ENCODE results near the gene XPC. TPM values are rescaled to one million over a fixed set of nuclear protein-coding genes. Genes with fewer than 3 reads are reported as not detected.

XPC gene
- total RNA-seq, 1 experiment from 2014 or later = 30.3 TPM

DNA sequence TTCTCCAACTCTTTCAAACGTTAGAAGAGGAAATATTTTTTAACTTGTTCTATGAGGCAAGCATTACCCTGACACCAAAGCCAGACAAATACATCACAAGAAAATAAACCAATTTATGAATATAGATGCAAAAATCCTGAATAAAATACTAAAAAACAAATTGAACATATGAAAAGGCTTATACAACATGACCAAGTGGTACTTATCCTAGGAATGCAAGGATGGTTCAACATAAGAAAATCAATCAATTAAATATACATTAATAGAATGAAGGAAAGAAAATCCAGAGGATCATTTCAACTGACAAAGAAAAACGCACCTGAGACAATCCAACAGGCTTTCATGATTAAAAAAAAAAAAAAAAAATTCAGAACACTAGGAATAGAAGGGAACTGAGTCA lies 17.1 kb downstream of the XPC start:
- no peaks in the 10 kb centered on the region for H3K27me3 ChIP-seq (ENCODE audit: low read length)
- no peaks in the 10 kb centered on the region for H3K4me1 ChIP-seq (ENCODE audit: low read length)
- H4K20me1 ChIP-seq (ENCODE audit: insufficient read depth, low read depth, low read length) = no peaks in the 10 kb centered on the region
- H3K79me2 ChIP-seq (ENCODE audit: low read length) = peaks cover 38% of the 10 kb centered on the region
- no peak overlapping the region for H2AFZ ChIP-seq (ENCODE audit: low read length)
- H3K4me3 ChIP-seq (ENCODE audit: low read length) = no peak overlapping the region
- no peak overlapping the region for H3K9ac ChIP-seq (ENCODE audit: low read length)
- no peak for DNase-seq
- H3K27ac ChIP-seq (ENCODE audit: low read length) = no peak overlapping the region
- peaks cover 26% of the 10 kb centered on the region for H3K9me3 ChIP-seq (ENCODE audit: low read length)
- H3K4me2 ChIP-seq (ENCODE audit: low read depth, low read length, poor library complexity, severe bottlenecking) = no peak overlapping the region
- H3K9me2 ChIP-seq (replicated peaks; ENCODE audit: insufficient read depth, low read length) = no peaks in the 10 kb centered on the region
- peaks cover 77% of the 10 kb centered on the region for H3K36me3 ChIP-seq (ENCODE audit: insufficient read depth, low read length)

DNA sequence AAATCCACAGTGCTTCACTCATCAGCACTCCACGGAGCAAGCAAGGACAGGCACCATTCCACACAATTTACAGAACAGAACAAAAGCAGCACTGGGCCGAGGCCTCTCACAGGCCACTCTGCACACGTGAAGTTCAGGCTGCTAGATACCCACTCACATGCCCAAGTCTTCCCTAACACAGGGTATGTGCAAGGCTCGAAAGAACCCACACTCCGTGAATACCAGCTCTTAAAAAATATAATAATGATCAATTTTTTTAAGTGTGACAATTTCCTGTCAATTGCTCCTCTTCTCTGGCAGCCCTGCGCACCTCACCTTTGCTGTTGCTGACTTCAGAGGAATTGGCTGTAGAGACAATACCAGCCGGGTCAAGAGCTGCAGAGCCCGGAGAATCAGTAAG lies 19.0 kb downstream of the XPC start:
- H3K4me1 ChIP-seq (ENCODE audit: low read length) = no peaks in the 10 kb centered on the region
- H3K9ac ChIP-seq (ENCODE audit: low read length) = no peak overlapping the region
- peaks cover 26% of the 10 kb centered on the region for H3K9me3 ChIP-seq (ENCODE audit: low read length)
- H2AFZ ChIP-seq (ENCODE audit: low read length) = no peak overlapping the region
- no peak for DNase-seq
- no peak overlapping the region for H3K27ac ChIP-seq (ENCODE audit: low read length)
- H3K4me3 ChIP-seq (ENCODE audit: low read length) = no peak overlapping the region
- H3K4me2 ChIP-seq (ENCODE audit: low read depth, low read length, poor library complexity, severe bottlenecking) = no peak overlapping the region
- peaks cover 39% of the 10 kb centered on the region for H3K79me2 ChIP-seq (ENCODE audit: low read length)
- no peaks in the 10 kb centered on the region for H3K9me2 ChIP-seq (replicated peaks; ENCODE audit: insufficient read depth, low read length)
- H3K36me3 ChIP-seq (ENCODE audit: insufficient read depth, low read length) = peaks cover 71% of the 10 kb centered on the region
- no peaks in the 10 kb centered on the region for H3K27me3 ChIP-seq (ENCODE audit: low read length)
- H4K20me1 ChIP-seq (ENCODE audit: insufficient read depth, low read depth, low read length) = no peaks in the 10 kb centered on the region

DNA sequence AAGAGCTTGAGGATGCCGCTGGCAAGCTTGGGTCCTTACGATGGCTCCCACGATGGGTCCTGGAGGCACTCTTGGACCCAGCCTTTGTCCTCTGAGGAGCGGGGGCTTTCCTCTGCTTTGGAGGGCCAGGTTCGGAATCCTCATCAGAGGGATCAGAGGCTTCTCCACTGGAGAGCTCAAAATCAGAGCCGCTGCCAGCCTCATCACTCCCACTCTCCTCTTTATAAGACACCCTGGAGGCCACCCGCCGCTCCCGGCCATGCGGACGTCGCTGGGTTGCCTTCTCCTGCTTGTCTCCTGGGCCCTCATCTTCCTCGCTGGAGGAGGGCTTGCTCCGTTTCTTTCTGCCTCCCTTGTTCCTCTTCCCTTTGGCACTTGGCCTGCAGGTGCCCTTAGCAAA lies 20.0 kb downstream of the XPC start:
- H3K4me1 ChIP-seq (ENCODE audit: low read length) = no peaks in the 10 kb centered on the region
- no peak overlapping the region for H3K4me2 ChIP-seq (ENCODE audit: low read depth, low read length, poor library complexity, severe bottlenecking)

DNA sequence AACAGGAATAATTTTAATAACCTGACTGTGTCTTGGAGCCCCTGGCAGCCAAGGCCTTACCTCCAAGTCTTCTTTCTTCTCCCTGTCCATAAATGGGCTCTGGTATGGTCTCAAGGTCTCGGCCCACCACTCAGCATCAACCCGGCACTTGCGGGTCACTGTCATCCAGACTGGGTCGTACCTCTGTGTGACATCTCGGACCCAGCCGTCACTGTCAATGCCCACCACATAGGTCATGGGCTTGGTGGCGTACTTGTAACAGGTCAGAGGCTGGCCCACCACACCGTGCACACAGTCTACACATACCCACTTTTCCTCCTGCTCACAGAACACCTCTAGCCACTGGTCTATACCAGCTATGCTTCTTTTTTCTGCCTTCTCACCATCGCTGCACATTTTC lies 20.4 kb downstream of the XPC start:
- DNase-seq = no peak
- H3K27me3 ChIP-seq (ENCODE audit: low read length) = no peaks in the 10 kb centered on the region
- H3K36me3 ChIP-seq (ENCODE audit: insufficient read depth, low read length) = peaks cover 58% of the 10 kb centered on the region

More for the DNA sequence above, 20.0 kb downstream of the XPC start:
- DNase-seq = no peak
- no peaks in the 10 kb centered on the region for H3K9me2 ChIP-seq (replicated peaks; ENCODE audit: insufficient read depth, low read length)
- H3K4me3 ChIP-seq (ENCODE audit: low read length) = no peak overlapping the region
- H4K20me1 ChIP-seq (ENCODE audit: insufficient read depth, low read depth, low read length) = no peaks in the 10 kb centered on the region
- no peak overlapping the region for H2AFZ ChIP-seq (ENCODE audit: low read length)
- H3K27me3 ChIP-seq (ENCODE audit: low read length) = no peaks in the 10 kb centered on the region
- peaks cover 62% of the 10 kb centered on the region for H3K36me3 ChIP-seq (ENCODE audit: insufficient read depth, low read length)
- no peak overlapping the region for H3K9ac ChIP-seq (ENCODE audit: low read length)
- peaks cover 32% of the 10 kb centered on the region for H3K79me2 ChIP-seq (ENCODE audit: low read length)
- H3K27ac ChIP-seq (ENCODE audit: low read length) = no peak overlapping the region
- peaks cover 25% of the 10 kb centered on the region for H3K9me3 ChIP-seq (ENCODE audit: low read length)

DNA sequence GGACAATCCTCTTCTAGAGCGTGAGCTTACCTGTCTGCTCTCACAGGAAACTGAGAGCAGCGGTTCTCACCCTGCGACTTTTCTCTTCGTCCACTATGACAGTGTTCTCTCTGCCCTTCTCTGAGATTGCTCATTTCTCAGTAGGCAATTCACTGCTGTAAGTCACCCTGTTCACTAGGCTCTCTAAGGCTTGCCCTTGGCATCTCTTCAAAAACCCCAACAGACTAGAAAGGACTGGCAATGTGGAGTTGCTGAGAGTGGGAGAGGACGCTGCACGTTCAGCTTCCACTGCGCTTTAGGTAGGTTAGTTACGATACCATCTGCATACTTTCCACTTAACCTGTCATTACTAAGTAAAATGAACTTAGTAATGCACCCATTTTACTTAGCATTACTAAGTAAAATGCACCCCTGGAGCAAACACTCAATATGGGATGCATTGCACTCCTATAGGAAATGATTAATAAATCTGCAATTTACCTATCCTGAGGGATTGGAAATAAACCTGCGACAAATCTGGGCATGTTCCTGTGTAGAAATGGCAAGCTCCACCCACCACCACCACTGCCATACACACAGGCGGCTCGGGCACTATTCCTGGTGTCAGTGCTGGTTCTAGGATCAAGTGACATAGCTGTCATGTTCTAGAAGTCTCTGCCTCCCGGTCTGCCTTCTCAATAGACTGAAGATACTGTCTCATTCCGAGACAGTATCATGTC lies 21.4 kb downstream of the XPC start:
- no peak for DNase-seq
- H2AFZ ChIP-seq (ENCODE audit: low read length) = no peak overlapping the region
- H3K9me3 ChIP-seq (ENCODE audit: low read length) = peaks cover 11% of the 10 kb centered on the region
- H3K9ac ChIP-seq (ENCODE audit: low read length) = no peak overlapping the region
- peaks cover 21% of the 10 kb centered on the region; the same call in 1 of the 2 replicates for H3K79me2 ChIP-seq (ENCODE audit: low read length)
- H3K27me3 ChIP-seq (ENCODE audit: low read length) = no peaks in the 10 kb centered on the region
- H3K4me1 ChIP-seq (ENCODE audit: low read length) = no peaks in the 10 kb centered on the region
- H3K9me2 ChIP-seq (replicated peaks; ENCODE audit: insufficient read depth, low read length) = no peaks in the 10 kb centered on the region
- H3K36me3 ChIP-seq (ENCODE audit: insufficient read depth, low read length) = peaks cover 48% of the 10 kb centered on the region
- H3K4me2 ChIP-seq (ENCODE audit: low read depth, low read length, poor library complexity, severe bottlenecking) = no peak overlapping the region
- H3K4me3 ChIP-seq (ENCODE audit: low read length) = no peak overlapping the region
- no peaks in the 10 kb centered on the region for H4K20me1 ChIP-seq (ENCODE audit: insufficient read depth, low read depth, low read length)
- no peak overlapping the region for H3K27ac ChIP-seq (ENCODE audit: low read length)

More for the DNA sequence above, 20.4 kb downstream of the XPC start:
- Histone ChIP-seq H3K79me2 (ENCODE audit: low read length) (peaks cover 29% of the 10 kb centered on the region), H3K27ac (ENCODE audit: low read length) (no peak overlapping the region), H3K4me1 (ENCODE audit: low read length) (no peaks in the 10 kb centered on the region), H2AFZ (ENCODE audit: low read length) (no peak overlapping the region), H3K9me2 (replicated peaks; ENCODE audit: insufficient read depth, low read length) (no peaks in the 10 kb centered on the region), H4K20me1 (ENCODE audit: insufficient read depth, low read depth, low read length) (no peaks in the 10 kb centered on the region), H3K9ac (ENCODE audit: low read length) (no peak overlapping the region), H3K4me2 (ENCODE audit: low read depth, low read length, poor library complexity, severe bottlenecking) (no peak overlapping the region), H3K9me3 (ENCODE audit: low read length) (peaks cover 21% of the 10 kb centered on the region), H3K4me3 (ENCODE audit: low read length) (no peak overlapping the region)

DNA sequence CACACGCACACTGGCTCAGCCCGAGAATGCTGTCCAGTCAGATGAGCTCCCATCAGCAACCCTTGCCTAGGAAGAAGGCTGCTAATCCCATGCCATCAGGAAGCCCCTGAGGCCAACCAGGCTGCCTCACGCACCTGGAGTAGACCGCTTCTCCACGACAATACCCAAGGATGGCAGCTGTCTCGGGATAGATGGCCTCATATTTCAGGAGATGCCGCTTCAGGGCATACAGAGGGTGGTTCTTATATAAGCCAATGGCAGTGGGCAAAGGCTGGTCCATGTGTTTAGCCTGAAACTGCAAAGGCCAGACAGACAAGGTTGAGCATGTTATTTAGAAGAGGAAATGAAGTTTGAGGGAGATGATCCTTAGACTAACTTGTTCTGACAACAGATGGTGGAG lies 22.2 kb downstream of the XPC start:
- H4K20me1 ChIP-seq (ENCODE audit: insufficient read depth, low read depth, low read length) = no peaks in the 10 kb centered on the region
- no peaks in the 10 kb centered on the region for H3K9me2 ChIP-seq (replicated peaks; ENCODE audit: insufficient read depth, low read length)
- H3K79me2 ChIP-seq (ENCODE audit: low read length) = peaks cover 18% of the 10 kb centered on the region; the same call in 1 of the 2 replicates
- H3K4me1 ChIP-seq (ENCODE audit: low read length) = no peaks in the 10 kb centered on the region
- no peak overlapping the region for H3K27ac ChIP-seq (ENCODE audit: low read length)
- no peaks in the 10 kb centered on the region for H3K27me3 ChIP-seq (ENCODE audit: low read length)
- H3K4me3 ChIP-seq (ENCODE audit: low read length) = no peak overlapping the region
- DNase-seq = no peak
- H2AFZ ChIP-seq (ENCODE audit: low read length) = no peak overlapping the region
- H3K9me3 ChIP-seq (ENCODE audit: low read length) = 0 out of 2 replicates have a peak, but pooled peaks cover 4% of the 10 kb centered on the region
- peaks cover 40% of the 10 kb centered on the region for H3K36me3 ChIP-seq (ENCODE audit: insufficient read depth, low read length)
- H3K9ac ChIP-seq (ENCODE audit: low read length) = no peak overlapping the region
- no peak overlapping the region for H3K4me2 ChIP-seq (ENCODE audit: low read depth, low read length, poor library complexity, severe bottlenecking)

DNA sequence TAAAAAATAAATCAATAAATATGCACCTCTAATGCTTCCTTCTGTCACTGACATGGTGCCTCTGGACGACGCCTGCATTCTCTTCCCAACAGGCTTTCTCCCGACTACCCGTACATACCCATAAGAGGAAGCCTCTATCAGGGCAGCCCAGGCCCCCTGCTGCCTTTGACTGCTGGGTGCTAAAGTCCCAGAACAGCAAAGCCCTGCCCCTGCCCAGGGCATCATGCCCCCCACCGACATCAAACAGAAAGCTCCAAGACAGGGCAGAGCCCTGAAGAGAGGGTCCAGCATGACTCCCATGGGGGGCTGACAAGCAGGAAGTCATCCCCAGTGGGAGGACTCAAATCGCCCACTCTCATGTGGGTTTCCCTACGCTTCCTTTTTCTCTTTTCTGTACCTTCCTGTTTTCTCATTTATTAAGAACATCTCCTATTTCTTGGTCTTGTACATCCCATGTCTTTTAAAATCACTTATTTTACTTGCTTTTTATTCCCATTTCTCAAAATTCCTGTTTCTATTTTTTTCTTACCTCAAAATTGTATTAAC lies 23.4 kb downstream of the XPC start:
- H3K9ac ChIP-seq (ENCODE audit: low read length) = no peak overlapping the region
- peaks cover 28% of the 10 kb centered on the region; the same call in 1 of the 2 replicates for H3K36me3 ChIP-seq (ENCODE audit: insufficient read depth, low read length)
- peaks cover 10% of the 10 kb centered on the region; the same call in 1 of the 2 replicates for H3K79me2 ChIP-seq (ENCODE audit: low read length)
- H4K20me1 ChIP-seq (ENCODE audit: insufficient read depth, low read depth, low read length) = no peaks in the 10 kb centered on the region
- no peak for DNase-seq
- no peak overlapping the region for H2AFZ ChIP-seq (ENCODE audit: low read length)
- no peaks in the 10 kb centered on the region for H3K9me3 ChIP-seq (ENCODE audit: low read length)
- no peaks in the 10 kb centered on the region for H3K9me2 ChIP-seq (replicated peaks; ENCODE audit: insufficient read depth, low read length)
- no peaks in the 10 kb centered on the region for H3K27me3 ChIP-seq (ENCODE audit: low read length)
- no peak overlapping the region for H3K4me2 ChIP-seq (ENCODE audit: low read depth, low read length, poor library complexity, severe bottlenecking)
- no peaks in the 10 kb centered on the region for H3K4me1 ChIP-seq (ENCODE audit: low read length)
- no peak overlapping the region for H3K27ac ChIP-seq (ENCODE audit: low read length)
- no peak overlapping the region for H3K4me3 ChIP-seq (ENCODE audit: low read length)

DNA sequence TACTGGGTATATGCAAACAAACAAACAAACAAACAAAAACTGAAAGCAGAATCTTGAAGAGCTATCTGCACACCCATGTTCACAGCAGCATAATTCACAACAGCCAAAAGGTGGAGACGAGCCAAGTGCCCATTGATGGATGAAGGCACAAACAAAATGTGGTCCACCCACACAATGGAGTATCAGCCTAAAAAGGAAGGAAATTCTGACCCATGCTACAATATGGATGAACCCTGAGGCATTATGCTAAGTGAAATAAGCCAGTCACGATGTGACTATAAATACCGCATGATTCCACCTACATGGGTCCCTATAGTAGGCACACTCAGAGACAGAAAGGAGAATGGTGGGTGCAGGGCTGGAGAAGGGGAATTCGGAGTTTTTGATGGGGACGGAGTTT lies 24.1 kb downstream of the XPC start:
- Histone ChIP-seq H3K79me2 (ENCODE audit: low read length) (peaks cover 9% of the 10 kb centered on the region; the same call in 1 of the 2 replicates), H3K9ac (ENCODE audit: low read length) (no peak overlapping the region), H3K4me1 (ENCODE audit: low read length) (no peaks in the 10 kb centered on the region), H3K36me3 (ENCODE audit: insufficient read depth, low read length) (peaks cover 23% of the 10 kb centered on the region; the same call in 1 of the 2 replicates), H3K9me3 (ENCODE audit: low read length) (no peaks in the 10 kb centered on the region), H3K4me3 (ENCODE audit: low read length) (no peak overlapping the region), H3K27me3 (ENCODE audit: low read length) (no peaks in the 10 kb centered on the region), H4K20me1 (ENCODE audit: insufficient read depth, low read depth, low read length) (no peaks in the 10 kb centered on the region), H3K9me2 (replicated peaks; ENCODE audit: insufficient read depth, low read length) (no peaks in the 10 kb centered on the region), H3K27ac (ENCODE audit: low read length) (no peak overlapping the region), H3K4me2 (ENCODE audit: low read depth, low read length, poor library complexity, severe bottlenecking) (no peak overlapping the region), H2AFZ (ENCODE audit: low read length) (no peak overlapping the region)
- DNase-seq = no peak
